Fibroblast of peridontal ligament (primary cell): ENCODE data around the gene TENM4.
A peak's percentile ranks its signal among the peaks of the same experiment; 100 is the strongest.

Experiments used
- DNase-seq: peaks from one replicate; pipeline ENCODE4 v3.0.0-alpha.2; 2010; ENCODE audit errors: extremely low read depth

The TENM4 gene

DNA sequence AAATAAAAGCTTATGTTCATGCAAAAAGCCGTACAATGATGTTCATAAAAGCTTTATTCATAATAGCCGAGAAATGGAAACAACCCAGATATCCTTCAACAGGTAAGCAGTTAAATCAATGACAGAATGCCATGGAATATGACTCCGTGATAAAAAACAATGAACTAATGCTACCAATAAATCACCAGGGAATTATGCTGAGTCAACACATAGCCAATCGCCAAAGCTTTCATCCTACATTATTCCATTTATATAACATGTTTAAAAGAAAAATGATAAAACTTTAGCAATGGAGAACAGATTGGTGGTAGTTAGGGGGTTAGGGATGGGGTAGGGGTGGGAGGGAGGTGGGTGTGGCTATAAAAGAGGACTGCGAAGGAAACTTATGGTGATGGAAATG is 356.4 kb downstream of the TENM4 start:
- no peak for DNase-seq

GRCh38 chr11:79083352-79083751 is 357.5 kb downstream of the TENM4 start:
- peak; percentile 18 for DNase-seq

DNA sequence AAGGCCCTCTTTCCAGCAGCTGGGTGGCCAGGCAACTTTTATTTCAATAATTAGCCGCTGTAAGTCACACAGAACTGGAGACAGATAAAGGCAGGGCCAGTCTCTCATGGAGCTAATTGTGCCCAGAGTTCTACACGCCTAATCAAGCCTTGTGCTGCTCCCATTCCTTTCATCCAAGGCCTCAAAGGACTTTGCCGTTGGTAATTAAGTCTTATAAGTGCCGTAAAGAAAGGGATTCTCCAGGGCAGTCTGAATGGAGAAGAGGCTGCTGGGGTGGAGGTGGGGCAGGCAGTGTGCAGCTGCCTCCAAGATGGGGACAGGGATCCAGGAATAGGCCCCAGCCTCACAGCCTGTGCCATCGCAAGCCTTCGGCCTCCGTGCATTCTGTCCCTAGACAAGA is 357.9 kb downstream of the TENM4 start:
- DNase-seq, result no peak

GRCh38 chr11:79082280-79082679 is 358.6 kb downstream of the TENM4 start:
- DNase-seq, result no peak

DNA sequence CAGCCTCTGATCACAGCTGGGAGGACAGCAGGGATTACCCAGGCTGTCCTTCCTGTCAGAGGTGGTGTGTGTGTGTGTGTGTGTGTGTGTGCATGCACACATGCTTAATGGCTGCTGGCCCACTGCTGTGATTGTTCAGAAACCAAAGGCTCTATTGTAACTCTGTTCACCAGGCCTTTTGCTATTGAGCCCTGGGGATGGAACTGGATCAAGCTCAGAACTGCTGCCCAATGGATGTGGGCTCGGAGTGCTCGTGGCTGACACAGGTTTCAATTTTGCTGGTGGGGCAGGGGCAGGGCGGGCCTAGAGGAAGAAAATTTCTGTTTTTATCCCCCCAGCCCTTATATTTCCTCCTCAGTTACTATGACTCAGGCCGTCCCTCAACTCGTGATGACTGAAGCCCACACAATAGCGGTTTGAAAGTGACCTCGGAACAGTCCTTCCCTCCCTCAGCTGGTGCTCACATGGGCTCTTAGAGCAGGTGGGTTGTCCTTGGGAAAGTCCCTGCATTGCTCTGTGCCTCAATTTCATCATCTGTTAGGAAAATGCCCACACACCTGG is 359.3 kb downstream of the TENM4 start:
- DNase-seq, result no peak

DNA sequence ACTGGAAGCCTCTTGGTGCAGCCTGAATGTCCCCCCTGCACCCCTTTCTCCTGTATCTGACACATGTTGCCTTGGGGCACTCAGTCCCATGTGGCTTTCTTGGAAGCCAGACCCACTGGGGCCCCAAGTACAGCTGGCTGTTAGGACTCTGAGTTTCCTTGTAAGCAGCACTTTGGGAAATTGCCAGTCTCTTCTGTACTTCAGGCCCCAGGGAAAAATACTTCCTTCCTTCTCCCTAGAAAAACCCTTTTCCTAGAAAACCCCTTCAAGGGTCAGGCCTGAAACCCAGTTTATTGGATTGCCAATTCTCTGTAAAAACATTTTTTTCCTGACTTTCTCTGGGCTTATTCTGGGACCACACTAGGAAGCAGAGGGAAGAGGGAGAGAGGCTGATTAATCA is 360.3 kb downstream of the TENM4 start:
- no peak for DNase-seq

- no peak for DNase-seq
Measured at GRCh38 chr11:79078999-79079398, 361.8 kb downstream of the TENM4 start.

DNA sequence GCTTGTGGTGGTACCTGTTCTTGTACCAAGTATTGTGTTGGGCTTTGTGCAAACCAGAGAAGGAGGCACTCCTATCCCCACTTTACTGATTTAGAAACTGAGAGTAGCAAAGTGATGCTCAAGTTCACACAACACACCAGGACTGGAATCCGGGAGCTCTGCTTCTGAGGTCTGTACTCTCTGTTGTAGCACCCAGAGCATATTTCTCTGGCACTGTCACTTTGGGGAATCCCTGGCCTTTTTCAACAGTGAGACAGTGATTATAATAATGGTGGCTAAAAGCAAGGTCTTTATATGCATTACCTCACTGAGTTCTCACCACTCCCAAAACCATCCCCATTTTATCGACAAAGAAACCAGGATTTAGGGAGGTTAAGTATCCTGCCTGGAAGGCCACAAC is 362.4 kb downstream of the TENM4 start:
- DNase-seq, result no peak

GRCh38 chr11:79077702-79078330 is 363.0 kb downstream of the TENM4 start:
- DNase-seq, result no peak

DNA sequence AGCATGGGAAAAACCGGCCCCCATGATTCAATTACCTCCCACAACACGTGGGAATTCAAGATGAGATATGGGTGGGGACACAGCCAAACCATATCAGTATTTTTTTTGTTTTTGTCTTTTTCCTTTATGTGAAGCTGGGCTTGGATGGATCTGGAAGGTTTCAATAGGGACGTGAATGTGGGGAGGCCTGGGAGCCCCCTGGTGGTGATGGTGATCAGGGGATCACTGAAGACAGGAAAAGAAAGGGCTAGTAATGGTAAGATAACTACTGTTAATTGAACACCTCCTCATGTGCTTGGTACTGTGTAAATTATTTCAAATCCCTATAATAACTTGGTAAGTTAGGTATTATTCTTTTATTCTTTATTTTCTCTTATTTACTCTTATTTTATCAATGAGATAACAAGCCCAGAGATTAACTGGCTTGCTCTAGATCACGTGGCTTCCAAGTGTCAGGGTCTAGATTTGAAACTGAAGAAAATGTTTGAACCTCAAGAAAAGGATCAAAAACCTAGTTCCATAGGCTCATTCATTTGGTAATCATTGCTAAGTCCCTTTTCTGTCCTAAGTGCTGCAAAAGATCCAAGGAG is 364.2 kb downstream of the TENM4 start:
- DNase-seq, result peak; percentile 41

GRCh38 chr11:79074547-79074946 is 366.3 kb downstream of the TENM4 start:
- no peak for DNase-seq

DNA sequence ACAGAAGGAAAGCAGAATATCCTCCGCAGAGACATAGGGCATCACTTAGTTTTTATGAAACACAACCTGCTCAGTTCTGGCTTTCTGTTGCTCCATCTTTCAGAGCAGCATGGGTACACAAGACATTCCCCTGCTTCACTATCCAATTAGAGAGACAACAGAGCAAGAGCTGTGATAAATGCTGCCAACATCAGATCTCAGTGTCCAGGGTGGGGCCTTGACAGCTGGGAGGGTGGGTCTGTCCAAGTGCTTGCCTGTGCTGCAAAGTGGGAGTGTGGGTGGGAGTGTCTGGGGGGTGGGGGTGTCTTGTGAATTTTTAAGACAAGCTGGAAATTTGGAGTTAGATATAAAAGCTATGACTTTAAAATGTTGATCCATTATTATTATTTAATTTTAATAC is 369.6 kb downstream of the TENM4 start:
- no peak for DNase-seq

DNA sequence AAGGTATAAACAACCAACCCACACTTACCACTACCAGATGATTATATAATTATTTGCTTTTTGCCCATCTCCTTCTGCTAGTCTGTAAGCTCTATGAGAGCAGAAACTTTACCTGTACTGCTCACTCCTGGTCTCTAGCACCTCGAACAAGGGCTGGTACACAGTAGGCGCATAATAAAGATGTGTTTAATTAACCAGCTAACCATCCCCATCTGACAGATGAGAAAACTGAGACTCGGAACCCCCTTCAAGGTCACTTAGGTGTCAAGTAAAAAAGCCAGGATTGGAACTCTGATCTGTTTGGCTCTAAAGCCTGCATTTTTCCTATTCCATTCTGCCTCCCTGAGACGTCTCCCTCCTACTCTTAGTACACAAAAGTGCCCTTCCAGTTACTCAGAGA is 370.3 kb downstream of the TENM4 start:
- no peak for DNase-seq

- no peak for DNase-seq
Measured at GRCh38 chr11:79069504-79069903, 371.3 kb downstream of the TENM4 start.

GRCh38 chr11:79068356-79068755 is 372.5 kb downstream of the TENM4 start:
- DNase-seq, result no peak

DNA sequence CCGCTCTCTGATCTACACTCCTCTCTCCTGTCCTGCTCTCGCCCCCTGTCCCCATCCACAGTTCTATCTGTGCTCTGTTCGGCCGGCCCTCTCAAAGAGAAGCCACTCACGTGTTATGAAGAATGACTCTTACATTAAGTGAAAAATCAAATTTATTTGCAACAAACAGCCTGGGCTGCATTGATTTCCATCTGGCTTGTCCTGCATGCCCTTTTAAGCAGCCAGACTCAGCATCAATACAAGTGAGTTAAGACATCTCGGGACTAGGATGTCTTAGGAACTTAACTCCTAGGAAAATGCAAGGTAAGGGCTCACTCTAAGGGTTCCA is 373.5 kb downstream of the TENM4 start:
- DNase-seq, result no peak

DNA sequence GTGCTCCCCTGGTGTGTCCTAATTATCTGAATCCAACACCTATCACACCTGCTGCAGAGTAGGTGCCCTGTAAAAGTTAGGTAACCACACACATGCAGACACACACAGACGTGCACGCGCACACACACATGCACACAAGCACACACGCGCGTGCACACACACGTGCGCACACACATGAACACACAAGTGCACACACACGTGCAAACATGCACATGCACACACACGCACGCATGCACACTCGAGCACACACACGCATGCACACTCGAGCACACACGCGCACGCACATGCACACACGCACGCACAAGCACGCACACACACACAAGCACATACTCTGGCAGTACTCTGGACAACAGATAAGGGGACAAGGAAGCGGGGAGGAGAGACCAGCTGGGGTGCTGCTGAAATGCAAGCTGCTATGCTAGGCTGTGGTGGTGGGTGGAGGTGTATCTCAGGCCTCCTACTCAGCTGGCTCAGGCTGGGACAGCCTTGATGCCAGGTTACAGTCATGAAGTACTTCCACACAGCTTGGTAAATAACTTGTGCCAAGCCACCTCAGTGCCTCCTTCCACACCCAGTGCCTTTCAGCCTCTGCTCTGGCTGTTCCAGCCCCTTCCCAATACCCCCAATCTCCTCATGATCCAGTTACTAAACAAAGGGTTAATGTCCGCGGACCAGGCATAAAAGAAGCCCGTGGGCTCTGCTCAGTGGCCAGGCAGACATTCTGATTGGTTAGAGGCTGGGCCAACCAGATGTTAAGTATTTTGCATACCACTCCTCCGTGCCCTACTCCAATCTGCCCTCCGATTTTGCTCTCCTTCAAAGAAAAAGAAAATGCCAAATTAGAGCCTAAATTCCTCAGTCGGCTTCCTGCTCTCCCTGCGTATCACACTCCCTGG is 374.1 kb downstream of the TENM4 start:
- no peak for DNase-seq

- no peak for DNase-seq
Measured at GRCh38 chr11:79062814-79063762, 377.7 kb downstream of the TENM4 start.

- peak; percentile 47 for DNase-seq
Measured at GRCh38 chr11:79060081-79060953, 380.5 kb downstream of the TENM4 start.

DNA sequence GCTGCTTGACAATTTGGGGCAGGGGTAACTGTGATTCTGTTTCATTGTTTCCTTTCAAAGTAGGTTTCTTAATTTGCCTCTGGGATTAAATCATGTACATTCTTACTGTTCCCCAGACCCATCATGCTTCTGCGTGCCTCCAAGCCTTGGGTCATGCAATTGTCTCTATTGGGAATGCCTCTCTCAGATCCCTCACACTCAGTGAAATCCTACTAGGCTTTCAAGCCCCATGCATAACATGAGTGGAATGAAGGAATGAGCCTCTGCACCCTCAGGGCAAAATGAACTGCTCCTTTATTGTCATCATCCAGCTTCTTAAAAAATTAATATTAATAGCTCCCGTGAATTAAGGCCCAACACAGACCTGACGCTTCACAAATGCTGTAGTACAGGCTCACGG is 381.7 kb downstream of the TENM4 start:
- DNase-seq, result no peak
